Kidney (tissue), 14 donors: ENCODE measurements around the gene CLP1. TPM values are rescaled to one million over a fixed set of nuclear protein-coding genes. Genes with fewer than 3 reads are reported as not detected.

Experiments used
- DNase-seq, 5 donors: peaks; one replicate each; pipeline ENCODE4 v3.0.0-alpha.2; 2013 to 2020
- FAIRE-seq: peaks from 2 replicates; lab custom pipeline; 2012; peaks lifted over from hg19 to GRCh38; lab: Jason Lieb, UNC
- H3K27ac ChIP-seq, 2 donors: one replicate each; pipeline ENCODE4 v1.7.0; 2013; ENCODE audit warnings: low read depth in 2 of 2, low read length in 2 of 2, inconsistent platforms in 1 of 2
- H3K27me3 ChIP-seq: one replicate; pipeline ENCODE4 v1.7.1; 2013; ENCODE audit warnings: low read length, inconsistent platforms; ENCODE audit not compliant: control insufficient read depth, insufficient read depth
- H3K36me3 ChIP-seq, 3 donors: one replicate each; pipeline versions ENCODE4 v1.7.0 to v1.7.1; 2013; ENCODE audit warnings: low read length in 3 of 3, control low read depth in 1 of 3, inconsistent platforms in 1 of 3; ENCODE audit not compliant: insufficient read depth in 3 of 3, control insufficient read depth in 2 of 3
- H3K4me1 ChIP-seq, 3 donors: one replicate each; pipeline versions ENCODE4 v1.7.0 to v1.7.1; 2013; ENCODE audit warnings: low read length in 3 of 3, inconsistent platforms in 1 of 3, low read depth in 1 of 3; ENCODE audit not compliant: control insufficient read depth in 2 of 3, insufficient read depth in 2 of 3
- H3K4me3 ChIP-seq, 3 donors: one replicate each; pipeline versions ENCODE4 v1.7.0 to v1.8.1; 2013; ENCODE audit warnings: low read length in 3 of 3, control low read depth in 1 of 3, inconsistent platforms in 1 of 3
- H3K9ac ChIP-seq, 3 donors: one replicate each; pipeline versions ENCODE4 v1.7.0 to v1.7.1; 2013; ENCODE audit warnings: low read length in 3 of 3, control low read depth in 1 of 3, inconsistent platforms in 1 of 3
- H3K9me3 ChIP-seq, 3 donors: one replicate each; pipeline versions ENCODE4 v1.7.0 to v1.7.1; 2013; ENCODE audit warnings: low read length in 3 of 3, control low read depth in 1 of 3, inconsistent platforms in 1 of 3; ENCODE audit not compliant: control insufficient read depth in 2 of 3, insufficient read depth in 1 of 3
- intact Hi-C: fragments of 100-400 bp; cut with DNase I; formaldehyde crosslinking; loops from one replicate; pipeline ENCODE4 v1.11.1; 2022
- polyA plus RNA-seq: library from polyadenylated mRNA; stranded (reverse); fragments of 350-450 nt; fragmentation: Illumina TruSeq; extraction: RNeasy Lipid Tissue Mini Kit (QIAGEN cat#74804); gene quantifications from one replicate; pipeline ENCODE4 v1.2.3, GENCODE V29; 2014; ENCODE audit warnings: low read depth, low replicate concordance; ENCODE audit not compliant: insufficient read depth
- total RNA-seq: library from RNA; stranded (reverse); fragmentation: NEBNext Ultra II Directional; extraction: Animal tissue kit (Norgen Biotek cat#: 25700); gene quantifications from one replicate; pipeline ENCODE4 v1.2.1, GENCODE V29; 2021
- TF ChIP-seq, protein P1 (sequence below): IDR thresholded peaks from 3 replicates; pipeline ENCODE4 v1.5.1; 2012; ENCODE audit warnings: mild to moderate bottlenecking, moderate library complexity, borderline replicate concordance; ENCODE audit not compliant: insufficient read depth; ENCODE audit errors: extremely low read depth
- donor health status: control.
- donor health status: control.
- donor health status: control.
- donor health status: control.
- donor health status: control.
- donor health status: DM: yes; HTN: yes; CAD: no.
- donor health status: Normal renal cell carcinoma (clear cell type).

Gene CLP1
- total and polyA plus RNA-seq, 2 donors from 2014 or later: 8.5 to 12.2 TPM

DNA sequence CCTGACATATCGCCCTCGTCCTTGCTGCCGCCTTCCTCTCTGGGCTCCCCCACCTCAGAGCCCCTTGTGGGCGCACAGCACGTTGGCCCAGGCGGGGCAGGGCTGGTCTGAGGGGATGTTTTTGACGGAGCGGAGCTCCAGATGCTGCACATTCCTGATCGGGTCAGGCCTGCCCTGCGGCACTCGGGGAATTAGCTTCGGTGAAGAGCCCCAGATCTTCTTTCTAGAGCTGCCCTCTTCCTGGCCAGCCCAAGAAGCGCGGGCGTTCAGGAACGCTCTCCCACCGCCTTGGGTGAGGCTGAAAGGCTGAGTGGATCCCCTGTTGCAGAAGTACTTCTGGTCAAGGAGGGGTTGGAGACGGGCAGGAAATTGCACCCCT lies 19.9 kb upstream of the CLP1 start:
- peaks cover 0 to 12% (median 0%) of the 10 kb centered on the region in 3 donors for H3K4me1 ChIP-seq
- intact Hi-C loops: no loop called here
- no peaks in the 10 kb centered on the region for H3K27me3 ChIP-seq
- no peaks in the 10 kb centered on the region for H3K36me3 ChIP-seq
- DNase-seq (peak in 3 of 5 donors; percentile 70 to 80 (median 72)), FAIRE-seq (no peak)
- H3K9me3 ChIP-seq: no peaks in the 10 kb centered on the region
- no peak overlapping the region for H3K27ac ChIP-seq
- H3K4me3 ChIP-seq: peak overlapping the region; percentile 51 to 79 (median 68)
- peak overlapping the region in 2 of 3 donors; percentile 17 to 82 for H3K9ac ChIP-seq
- TF ChIP-seq, protein P1, sequence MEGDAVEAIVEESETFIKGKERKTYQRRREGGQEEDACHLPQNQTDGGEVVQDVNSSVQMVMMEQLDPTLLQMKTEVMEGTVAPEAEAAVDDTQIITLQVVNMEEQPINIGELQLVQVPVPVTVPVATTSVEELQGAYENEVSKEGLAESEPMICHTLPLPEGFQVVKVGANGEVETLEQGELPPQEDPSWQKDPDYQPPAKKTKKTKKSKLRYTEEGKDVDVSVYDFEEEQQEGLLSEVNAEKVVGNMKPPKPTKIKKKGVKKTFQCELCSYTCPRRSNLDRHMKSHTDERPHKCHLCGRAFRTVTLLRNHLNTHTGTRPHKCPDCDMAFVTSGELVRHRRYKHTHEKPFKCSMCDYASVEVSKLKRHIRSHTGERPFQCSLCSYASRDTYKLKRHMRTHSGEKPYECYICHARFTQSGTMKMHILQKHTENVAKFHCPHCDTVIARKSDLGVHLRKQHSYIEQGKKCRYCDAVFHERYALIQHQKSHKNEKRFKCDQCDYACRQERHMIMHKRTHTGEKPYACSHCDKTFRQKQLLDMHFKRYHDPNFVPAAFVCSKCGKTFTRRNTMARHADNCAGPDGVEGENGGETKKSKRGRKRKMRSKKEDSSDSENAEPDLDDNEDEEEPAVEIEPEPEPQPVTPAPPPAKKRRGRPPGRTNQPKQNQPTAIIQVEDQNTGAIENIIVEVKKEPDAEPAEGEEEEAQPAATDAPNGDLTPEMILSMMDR: no peak

DNA sequence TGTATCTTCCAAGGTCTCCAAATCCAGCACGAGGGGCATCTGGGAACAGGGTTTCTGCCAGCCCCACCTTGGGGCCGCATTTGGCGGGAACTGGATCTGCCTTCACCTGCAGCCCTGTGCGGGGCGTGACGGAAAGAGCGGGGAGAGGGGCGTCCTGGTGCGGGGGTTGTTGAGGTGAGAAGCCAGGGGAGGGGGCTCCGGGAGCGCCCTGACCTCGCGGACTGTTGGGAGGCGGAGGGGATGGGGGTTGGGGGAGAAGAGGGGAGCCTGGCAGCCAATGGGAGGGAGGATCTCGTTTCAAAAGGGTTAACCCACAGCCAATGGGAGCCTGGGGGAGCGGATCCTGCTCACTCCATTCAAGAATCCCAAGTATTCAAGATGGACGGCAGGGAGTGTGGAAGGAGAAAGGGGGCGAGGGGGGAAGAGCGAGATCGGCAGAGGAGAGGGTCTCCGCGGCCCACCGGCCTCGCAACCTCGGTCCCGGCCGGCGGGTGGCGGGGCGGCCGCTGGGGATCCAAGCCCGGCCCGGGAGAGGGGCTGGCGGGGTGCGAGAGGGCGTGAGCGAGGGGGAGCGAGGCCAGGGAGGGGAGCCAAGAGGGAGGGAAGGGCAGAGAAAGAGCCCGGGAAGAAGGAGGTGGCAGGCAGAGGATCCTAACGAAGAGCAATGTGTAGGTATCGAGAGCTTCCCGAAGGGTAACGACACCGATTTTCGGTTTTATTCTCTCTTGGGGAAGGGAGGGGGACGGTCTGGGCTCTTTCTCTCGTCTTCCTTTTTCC lies 19.4 kb upstream of the CLP1 start:
- Histone ChIP-seq H3K9me3 (no peaks in the 10 kb centered on the region), H3K27me3 (no peaks in the 10 kb centered on the region), H3K4me1 (peaks cover 0 to 12% (median 0%) of the 10 kb centered on the region in 3 donors), H3K9ac (peak overlapping the region; percentile 49 to 98 (median 82)), H3K36me3 (no peaks in the 10 kb centered on the region), H3K27ac (peak overlapping the region; percentile 86 to 88), H3K4me3 (peak overlapping the region; percentile 79 to 99 (median 93))
- FAIRE-seq: no peak
- TF ChIP-seq, protein P1: no peak
- DNase-seq: peak; percentile 91 to 98 (median 95)
- intact Hi-C loops: no loop called here

DNA sequence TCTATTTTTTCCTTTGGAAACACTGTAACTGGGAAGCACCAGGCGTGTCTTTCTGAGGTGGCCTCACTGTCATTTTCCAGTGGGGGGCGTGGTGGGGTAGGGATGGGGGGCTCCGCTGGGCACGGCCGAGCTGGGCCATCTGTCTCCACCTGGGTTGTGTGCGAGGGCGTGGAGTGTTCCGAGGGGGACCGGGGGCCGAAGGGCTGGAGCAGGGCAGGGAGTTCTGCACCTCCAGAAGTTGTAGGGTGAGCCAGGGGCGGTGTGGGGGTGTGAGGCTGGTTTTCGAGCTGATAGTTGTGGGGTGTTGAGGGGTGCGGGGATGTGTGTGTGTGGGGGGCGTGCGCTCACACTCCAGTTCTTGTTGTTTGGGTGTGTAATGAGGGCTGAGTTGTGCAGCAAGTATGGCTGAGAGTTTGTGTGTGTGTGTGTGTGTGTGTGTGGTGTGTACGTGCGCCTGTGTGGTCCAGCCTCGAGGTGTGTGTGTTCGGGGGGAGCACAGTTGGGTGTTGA lies 18.7 kb upstream of the CLP1 start:
- H3K9ac ChIP-seq: peak overlapping the region; percentile 49 to 98 (median 82)
- peak overlapping the region; percentile 86 to 88 for H3K27ac ChIP-seq
- no peaks in the 10 kb centered on the region for H3K36me3 ChIP-seq
- H3K9me3 ChIP-seq: no peaks in the 10 kb centered on the region
- no peak for FAIRE-seq
- H3K4me3 ChIP-seq: peak overlapping the region; percentile 79 to 99 (median 93)
- peaks cover 0 to 12% (median 0%) of the 10 kb centered on the region in 3 donors for H3K4me1 ChIP-seq
- TF ChIP-seq, protein P1: no peak
- no peaks in the 10 kb centered on the region for H3K27me3 ChIP-seq
- intact Hi-C loops: no loop called here
- peak in 1 of 5 donors; percentile 62 for DNase-seq
